GM18508 (cell line): Measurements from ENCODE around the gene GHRHR.

Experiments used
- ATAC-seq: cut with Tn5 transposase; IDR thresholded peaks from one replicate; pipeline ENCODE4 v1.9.1; 2021; ENCODE audit warnings: moderate number of reproducible peaks; ENCODE audit not compliant: insufficient read depth, unreplicated experiment

GHRHR gene

DNA sequence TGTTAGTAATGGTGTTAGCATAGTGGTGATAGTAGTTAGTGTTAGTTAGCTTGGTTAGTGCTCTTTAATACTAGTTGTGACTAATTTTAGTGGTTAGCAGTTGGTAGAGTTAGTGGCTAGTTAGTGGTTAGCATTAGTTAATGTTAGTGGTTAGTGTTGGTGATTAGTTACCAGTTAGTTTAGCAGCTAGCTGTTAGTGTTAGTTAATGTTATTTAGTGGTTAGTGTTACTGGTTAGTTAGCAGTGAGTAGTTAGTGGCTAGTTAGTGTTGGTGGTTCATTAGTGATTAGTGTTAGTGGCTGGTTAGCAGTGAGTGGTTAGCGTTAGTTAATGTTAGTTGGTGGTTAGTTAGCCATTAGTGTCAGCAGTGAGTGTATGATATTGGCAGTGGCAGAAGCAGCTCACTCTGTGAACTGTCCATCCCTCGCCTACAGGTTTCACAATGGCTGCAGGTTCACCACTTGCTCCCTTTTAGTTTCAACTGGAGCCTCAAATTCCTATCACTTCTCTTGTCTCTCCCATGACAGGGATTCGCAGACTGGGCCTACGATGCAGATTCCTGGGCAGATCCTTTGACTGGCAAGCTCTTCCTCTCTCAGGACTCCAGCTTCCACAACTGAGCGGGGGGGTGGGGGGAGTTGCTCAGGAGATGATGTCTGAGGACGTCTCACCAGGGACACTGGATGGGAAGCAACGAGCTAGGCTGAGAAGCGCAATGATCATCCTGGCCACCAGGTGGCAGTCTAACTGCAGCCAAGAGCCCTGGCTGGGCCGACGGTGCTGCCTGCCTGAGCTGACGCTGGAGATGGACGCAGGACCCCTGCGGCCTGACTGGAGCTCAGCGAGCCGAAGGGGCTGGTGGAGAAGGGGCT lies 19.5 kb downstream of the GHRHR start:
- ATAC-seq = peak; percentile 88

DNA sequence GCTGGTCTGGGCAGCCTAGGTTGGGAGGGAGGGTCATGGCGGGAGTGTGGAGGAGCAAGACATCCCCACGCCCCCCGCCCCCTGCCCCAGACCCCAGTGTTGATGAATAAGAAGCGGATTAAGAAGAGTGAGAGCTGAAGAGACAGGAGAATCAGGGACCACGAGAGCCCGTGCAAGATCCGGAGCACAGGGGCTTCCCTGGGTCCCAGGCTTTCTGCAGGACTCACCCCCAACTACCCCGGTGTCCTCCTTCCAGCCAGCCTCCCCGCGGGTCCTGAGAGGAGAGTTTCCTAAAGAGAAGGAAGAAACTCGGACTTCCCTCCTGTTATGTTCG lies 20.1 kb downstream of the GHRHR start:
- no peak for ATAC-seq

- ATAC-seq = no peak
Observed at GRCh38 chr7:30984359-30985107, 20.8 kb downstream of the GHRHR start.

GRCh38 chr7:30985756-30986155 lies 22.0 kb downstream of the GHRHR start:
- ATAC-seq = no peak

DNA sequence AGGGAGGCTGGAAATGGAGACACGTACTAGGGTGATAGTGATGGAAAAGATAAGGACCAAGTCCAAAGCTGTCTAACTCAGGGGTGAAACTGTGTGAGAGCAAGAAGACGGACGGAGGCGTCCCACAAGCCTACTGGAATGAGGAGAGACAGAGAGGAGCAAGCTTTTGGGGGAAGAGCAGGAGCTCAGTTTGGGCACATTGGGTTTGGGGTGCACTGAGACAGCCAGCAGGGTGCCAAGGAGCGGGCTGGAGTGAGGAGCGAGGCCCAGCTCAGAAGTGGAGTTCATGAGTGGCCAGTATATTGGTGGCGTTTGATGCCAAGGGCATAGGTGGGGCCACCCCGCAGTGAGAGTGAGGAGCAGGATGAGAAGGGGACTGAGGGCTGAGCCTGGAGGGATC lies 22.6 kb downstream of the GHRHR start:
- no peak for ATAC-seq

DNA sequence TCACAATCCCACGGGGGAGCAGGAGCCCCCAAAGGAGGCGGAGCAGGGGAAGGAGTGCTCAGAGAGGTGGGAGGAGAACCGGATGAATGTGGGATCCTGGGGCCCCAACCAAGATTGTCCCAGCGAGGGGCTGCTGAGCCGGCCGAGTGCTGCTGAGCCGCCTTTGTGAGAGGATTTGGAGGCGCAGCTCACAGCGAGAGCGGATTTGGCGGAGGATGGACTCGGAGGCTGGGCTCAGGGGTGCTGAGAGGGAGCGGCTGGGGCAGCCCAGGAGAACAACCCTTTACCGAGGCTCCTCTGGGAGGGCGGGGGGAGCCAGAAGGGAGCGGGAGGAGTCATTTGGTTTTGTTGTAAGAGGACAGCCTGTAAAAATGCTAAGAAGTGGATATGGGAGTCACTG lies 23.0 kb downstream of the GHRHR start:
- no peak for ATAC-seq

- ATAC-seq = no peak
Observed at GRCh38 chr7:30987178-30987577, 23.4 kb downstream of the GHRHR start.

- ATAC-seq = no peak
Observed at GRCh38 chr7:30987936-30988335, 24.2 kb downstream of the GHRHR start.

GRCh38 chr7:30988351-30989005 lies 24.7 kb downstream of the GHRHR start:
- ATAC-seq = no peak

GRCh38 chr7:30989008-30989823 lies 25.5 kb downstream of the GHRHR start:
- no peak for ATAC-seq

DNA sequence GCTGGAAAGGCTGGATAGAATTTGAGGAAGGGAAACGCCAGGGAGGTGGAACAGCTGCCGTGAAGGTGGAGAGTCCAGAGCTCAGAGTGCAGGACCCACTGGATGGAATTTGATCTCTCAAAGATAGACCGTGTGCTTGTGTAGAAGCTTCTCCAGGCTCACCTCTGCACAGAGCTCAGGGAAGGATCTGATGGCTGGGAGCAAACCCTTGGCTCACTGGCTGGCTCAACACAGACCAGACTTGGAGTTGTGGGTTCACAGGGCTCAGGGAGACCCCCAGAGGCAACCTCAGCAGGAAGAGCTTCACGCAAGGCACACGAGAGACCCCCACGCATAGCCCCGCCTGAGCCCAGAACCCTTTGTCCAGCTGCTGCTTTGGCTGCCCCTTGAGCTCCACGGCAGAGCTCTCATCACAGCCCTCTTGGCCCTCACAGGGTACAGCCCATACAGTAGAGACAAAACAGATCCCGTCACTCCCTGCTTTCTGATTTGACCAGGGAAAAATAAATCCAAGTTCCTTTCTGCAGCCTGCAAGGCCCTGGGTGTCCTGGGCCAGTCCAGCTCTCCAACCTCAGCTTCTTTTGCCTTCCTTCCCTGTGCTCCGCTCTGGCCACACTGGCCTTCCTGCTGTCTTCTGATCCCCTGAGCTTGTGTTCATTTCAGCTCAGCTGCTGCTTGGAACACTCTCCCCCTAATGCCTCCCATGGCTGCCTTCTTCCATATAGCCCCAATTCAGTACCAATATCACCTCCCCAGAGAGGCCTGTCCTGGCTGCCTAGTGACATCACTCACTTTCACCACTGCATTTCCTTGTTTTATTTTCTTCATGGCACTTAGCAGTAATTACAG lies 26.3 kb downstream of the GHRHR start:
- no peak for ATAC-seq

DNA sequence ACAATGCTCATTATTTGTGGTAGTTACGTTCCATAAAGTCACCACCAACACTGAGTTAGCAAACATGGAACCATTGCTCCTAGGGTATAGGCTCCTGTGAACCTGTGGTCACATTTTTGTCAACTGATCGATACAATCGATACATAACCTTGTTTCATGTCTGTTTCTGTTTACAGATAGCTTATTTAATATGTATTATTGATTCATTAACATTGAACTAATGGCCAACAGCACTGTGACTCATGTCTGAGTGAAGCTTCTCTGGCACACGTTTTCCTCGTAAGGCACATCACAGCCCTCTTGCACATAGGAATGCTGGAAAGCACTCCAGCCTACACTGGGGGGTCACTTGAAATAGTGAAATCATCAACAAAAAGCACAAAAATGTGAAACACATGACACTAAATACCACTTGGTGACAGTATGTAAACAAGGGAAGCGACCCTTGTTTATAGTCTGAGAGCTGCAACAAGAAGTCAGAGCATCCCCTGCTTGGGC lies 27.0 kb downstream of the GHRHR start:
- no peak for ATAC-seq

DNA sequence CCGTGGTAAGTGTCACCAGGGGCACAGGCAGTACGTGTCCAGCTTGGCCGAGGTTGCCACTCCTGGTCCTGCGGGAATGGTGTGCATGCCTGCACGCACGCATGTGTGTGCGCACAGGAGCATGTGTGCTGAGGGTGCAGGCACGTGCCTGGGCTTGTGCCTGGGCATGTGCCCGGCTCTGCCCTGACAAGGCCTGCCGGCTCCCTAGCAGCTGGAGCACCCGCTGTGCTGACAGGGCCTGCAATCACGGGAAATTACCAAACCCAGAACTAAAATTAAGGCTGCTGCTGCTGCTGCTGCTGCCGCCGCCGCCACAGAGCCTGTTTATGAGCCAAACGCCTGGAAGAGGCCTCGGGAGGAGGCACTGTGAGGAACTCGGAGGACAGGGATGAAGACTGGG lies 28.7 kb downstream of the GHRHR start:
- ATAC-seq = no peak

- ATAC-seq = no peak
Observed at GRCh38 chr7:30994206-30995100, 30.7 kb downstream of the GHRHR start.

DNA sequence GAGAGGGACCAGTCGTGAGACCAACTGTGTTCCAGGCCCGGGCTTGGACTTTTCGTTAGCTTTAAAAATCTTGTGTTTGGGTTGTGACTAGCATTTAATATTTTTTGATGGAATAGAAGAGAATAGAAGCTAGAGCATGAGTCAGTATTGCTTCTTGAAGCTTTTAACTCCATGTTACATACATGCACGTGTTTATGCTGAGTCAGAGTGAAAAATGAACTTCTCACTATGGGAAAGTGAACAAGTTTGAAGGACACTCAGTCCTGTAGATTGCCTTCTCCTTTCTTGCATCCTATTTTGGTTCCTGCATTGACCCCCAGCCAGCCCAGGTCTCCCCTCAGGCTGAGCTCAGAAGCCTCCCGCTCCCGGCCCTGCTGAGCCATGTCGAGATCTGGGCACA lies 31.8 kb downstream of the GHRHR start:
- ATAC-seq = no peak

DNA sequence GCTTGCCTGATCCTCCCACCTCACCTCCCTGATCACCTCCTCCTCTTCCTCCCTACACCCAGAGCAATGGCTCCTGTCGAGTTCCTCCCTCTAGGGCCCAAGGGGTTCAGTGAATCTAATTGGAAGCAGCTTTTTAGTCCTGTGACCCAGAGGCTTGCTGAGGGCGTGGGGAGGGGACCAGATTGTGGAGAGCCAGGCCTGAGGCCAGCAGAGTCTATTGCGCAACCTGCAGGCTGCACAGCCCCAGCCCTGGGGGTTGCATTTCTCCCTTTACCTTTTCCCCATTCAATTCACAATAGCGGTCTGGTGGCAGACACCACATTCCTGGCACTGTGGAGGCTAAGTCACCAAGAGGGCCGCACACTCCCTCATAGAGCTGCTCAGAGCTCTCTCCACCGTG lies 32.5 kb downstream of the GHRHR start:
- no peak for ATAC-seq

DNA sequence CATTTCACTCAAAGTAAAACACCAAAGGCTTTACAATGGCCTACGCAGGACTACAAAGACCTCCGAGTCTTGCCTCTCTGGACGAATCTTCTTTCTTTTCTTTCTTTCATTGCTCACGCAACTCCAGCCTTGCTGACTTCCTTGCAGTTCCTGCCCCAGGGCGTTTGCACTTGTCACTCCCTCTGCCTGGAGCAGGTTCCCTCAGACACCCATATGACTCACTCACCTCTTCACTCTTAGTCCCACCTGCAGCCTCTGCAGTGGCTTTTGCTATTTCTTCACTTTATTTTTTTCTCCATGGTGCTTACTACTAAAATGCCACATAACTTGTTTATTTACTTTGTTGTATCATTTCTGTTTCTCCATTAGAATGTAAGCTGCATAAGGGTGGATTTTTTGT lies 33.1 kb downstream of the GHRHR start:
- ATAC-seq = no peak

- ATAC-seq = no peak
Observed at GRCh38 chr7:30997316-30997715, 33.6 kb downstream of the GHRHR start.
